Activated CD4-positive, CD25-positive, alpha-beta regulatory T cell treated with anti-CD3 and anti-CD28 coated beads, Interleukin-2, amount 50 U/mL, for 16 hours (primary cell): Measurements from ENCODE around the gene SYCP3.

Experiments used
- DNase-seq: peaks from one replicate; pipeline ENCODE4 v3.0.0-alpha.2; 2020; ENCODE audit warnings: low read depth, low spot score

SYCP3 gene

DNA sequence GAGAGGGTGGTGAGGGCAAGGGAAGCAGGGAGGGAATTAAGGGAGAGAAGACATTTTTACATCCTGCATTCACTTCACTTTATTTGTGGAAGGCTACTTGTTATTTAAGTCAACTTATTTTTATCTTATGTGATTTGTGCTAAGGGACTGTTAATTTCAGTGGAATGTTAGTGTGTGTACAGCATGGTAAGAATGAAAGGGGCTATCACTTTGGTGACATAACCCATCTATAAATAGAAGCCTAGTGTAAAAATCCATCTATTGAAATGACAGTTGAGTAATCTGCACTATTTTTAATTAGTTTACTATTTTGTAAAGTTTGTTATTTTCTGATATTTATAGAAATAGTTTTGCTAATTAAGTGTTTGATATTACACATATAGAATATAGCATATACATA, 58.6 kb downstream of the SYCP3 start:
- DNase-seq: no peak

DNA sequence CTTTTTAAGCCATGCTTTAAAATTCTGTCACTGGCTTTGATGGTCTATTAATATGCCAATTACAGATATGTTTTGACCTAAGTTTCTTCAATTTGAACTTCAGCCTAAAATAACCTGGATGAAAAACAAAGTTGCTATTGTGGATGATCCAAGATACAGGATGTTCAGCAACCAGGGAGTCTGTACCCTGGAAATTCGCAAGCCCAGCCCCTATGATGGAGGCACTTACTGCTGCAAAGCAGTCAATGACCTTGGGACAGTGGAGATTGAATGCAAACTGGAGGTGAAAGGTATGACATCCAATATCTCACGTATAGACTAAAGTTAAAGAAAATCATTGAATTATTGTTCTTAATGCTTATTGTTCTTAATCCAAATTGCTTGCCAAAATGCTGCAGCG, 59.0 kb downstream of the SYCP3 start:
- no peak for DNase-seq
